ENCODE results near the gene PARP16. TPM values are rescaled to one million over a fixed set of nuclear protein-coding genes. Genes with fewer than 3 reads are reported as not detected.

PARP16 gene
- total RNA-seq, 1 experiment from 2014 or later = 4.7 TPM

DNA sequence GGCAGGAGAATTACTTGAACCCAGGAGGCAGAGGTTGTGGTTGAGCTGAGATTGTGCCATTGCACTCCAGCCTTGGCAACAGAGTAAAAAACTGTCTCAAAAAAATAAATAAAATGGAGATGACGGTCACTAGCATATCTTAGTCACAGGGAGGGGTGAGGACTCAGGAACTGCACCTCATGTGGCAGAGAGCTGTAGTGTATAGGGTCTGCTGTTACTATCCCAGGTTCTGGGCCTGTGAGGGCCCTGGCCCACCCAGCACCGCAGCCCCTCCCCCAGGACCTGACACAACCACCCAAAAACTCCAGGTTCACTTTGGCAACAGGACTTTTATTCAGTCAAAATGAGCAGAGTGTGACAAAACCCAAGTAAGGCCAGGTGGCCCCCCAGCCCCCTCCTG, 40.1 kb upstream of the PARP16 start (continued):
- TF ChIP-seq SMAD3 (CRISPR knock-in tag; IDR thresholded peaks at IDR 0.05; ENCODE audit: borderline replicate concordance) = no peak
- TF ChIP-seq, protein P1, sequence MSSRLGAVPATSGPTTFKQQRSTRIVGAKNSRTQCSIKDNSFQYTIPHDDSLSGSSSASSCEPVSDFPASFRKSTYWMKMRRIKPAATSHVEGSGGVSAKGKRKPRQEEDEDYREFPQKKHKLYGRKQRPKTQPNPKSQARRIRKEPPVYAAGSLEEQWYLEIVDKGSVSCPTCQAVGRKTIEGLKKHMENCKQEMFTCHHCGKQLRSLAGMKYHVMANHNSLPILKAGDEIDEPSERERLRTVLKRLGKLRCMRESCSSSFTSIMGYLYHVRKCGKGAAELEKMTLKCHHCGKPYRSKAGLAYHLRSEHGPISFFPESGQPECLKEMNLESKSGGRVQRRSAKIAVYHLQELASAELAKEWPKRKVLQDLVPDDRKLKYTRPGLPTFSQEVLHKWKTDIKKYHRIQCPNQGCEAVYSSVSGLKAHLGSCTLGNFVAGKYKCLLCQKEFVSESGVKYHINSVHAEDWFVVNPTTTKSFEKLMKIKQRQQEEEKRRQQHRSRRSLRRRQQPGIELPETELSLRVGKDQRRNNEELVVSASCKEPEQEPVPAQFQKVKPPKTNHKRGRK (CRISPR knock-in tag; IDR thresholded peaks at IDR 0.05; ENCODE audit: borderline replicate concordance) = no peak
- no peak for TF ChIP-seq HMGA2 (CRISPR knock-in tag; IDR thresholded peaks at IDR 0.05)
- no peak for TF ChIP-seq TEAD1 (CRISPR knock-in tag; IDR thresholded peaks at IDR 0.05)
- TF ChIP-seq ELF4 (CRISPR knock-in tag; IDR thresholded peaks at IDR 0.05; ENCODE audit: low read depth) = no peak
- TF ChIP-seq, protein P2, sequence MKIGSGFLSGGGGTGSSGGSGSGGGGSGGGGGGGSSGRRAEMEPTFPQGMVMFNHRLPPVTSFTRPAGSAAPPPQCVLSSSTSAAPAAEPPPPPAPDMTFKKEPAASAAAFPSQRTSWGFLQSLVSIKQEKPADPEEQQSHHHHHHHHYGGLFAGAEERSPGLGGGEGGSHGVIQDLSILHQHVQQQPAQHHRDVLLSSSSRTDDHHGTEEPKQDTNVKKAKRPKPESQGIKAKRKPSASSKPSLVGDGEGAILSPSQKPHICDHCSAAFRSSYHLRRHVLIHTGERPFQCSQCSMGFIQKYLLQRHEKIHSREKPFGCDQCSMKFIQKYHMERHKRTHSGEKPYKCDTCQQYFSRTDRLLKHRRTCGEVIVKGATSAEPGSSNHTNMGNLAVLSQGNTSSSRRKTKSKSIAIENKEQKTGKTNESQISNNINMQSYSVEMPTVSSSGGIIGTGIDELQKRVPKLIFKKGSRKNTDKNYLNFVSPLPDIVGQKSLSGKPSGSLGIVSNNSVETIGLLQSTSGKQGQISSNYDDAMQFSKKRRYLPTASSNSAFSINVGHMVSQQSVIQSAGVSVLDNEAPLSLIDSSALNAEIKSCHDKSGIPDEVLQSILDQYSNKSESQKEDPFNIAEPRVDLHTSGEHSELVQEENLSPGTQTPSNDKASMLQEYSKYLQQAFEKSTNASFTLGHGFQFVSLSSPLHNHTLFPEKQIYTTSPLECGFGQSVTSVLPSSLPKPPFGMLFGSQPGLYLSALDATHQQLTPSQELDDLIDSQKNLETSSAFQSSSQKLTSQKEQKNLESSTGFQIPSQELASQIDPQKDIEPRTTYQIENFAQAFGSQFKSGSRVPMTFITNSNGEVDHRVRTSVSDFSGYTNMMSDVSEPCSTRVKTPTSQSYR (CRISPR knock-in tag; IDR thresholded peaks at IDR 0.05) = no peak
- TF ChIP-seq MXD4 (CRISPR knock-in tag; IDR thresholded peaks at IDR 0.05; ENCODE audit: borderline replicate concordance) = no peak
- TF ChIP-seq JAZF1 (CRISPR knock-in tag; IDR thresholded peaks at IDR 0.05) = no peak
- TF ChIP-seq, protein P3, sequence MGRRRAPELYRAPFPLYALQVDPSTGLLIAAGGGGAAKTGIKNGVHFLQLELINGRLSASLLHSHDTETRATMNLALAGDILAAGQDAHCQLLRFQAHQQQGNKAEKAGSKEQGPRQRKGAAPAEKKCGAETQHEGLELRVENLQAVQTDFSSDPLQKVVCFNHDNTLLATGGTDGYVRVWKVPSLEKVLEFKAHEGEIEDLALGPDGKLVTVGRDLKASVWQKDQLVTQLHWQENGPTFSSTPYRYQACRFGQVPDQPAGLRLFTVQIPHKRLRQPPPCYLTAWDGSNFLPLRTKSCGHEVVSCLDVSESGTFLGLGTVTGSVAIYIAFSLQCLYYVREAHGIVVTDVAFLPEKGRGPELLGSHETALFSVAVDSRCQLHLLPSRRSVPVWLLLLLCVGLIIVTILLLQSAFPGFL (CRISPR knock-in tag; IDR thresholded peaks at IDR 0.05; ENCODE audit: borderline replicate concordance) = no peak

DNA sequence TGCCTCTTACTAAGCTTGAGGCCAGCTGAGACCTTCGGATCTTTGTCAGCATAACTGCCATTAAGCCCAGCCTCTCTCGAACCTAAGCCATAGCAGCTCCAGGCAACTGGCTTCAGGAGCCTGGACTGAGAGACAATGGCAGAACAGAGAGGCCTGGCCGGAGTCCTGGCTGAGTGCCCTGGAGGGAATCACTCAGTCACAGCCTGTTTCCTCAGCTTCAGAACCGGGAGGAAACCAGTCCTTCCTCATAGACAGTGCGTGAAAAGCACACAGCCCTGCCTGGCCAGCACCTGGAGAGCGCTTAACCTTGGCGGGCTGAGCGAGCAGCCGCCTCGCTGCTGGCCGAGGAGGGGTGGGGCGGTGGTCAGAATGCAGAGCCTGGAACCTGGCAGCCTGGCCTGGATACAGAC, 39.4 kb upstream of the PARP16 start:
- ChIA-PET CTCF (interaction anchor here (0.6 to 3.8 kb wide), 9 partner anchors 7 to 117 kb away, joined by 3 to 27 read pairs (median 4); no protein-coding TSS in a partner anchor), POLR2A (interaction anchor here (0.5 to 1.5 kb wide), 2 partner anchors 53 to 75 kb away, joined by 3 read pairs; no protein-coding TSS in a partner anchor)
- H3K27me3 Mint-ChIP-seq (ENCODE audit: low read depth) = no peaks in the 10 kb centered on the region; the same call in 1 of the 2 replicates
- peak overlapping the region; percentile 70 for H3K27ac Mint-ChIP-seq
- ATAC-seq = peak; percentile 55
- H3K9me3 Mint-ChIP-seq = no peaks in the 10 kb centered on the region
- peak; percentile 52 for DNase-seq (ENCODE audit: low spot score)
- H3K4me3 Mint-ChIP-seq = no peak overlapping the region
- peaks cover 19% of the 10 kb centered on the region for H3K36me3 Mint-ChIP-seq
- peaks cover 9% of the 10 kb centered on the region for H3K4me1 Mint-ChIP-seq
- TF ChIP-seq FOXP1 (CRISPR knock-in tag; IDR thresholded peaks at IDR 0.05; ENCODE audit: borderline replicate concordance) = no peak
- TF ChIP-seq, protein P4, sequence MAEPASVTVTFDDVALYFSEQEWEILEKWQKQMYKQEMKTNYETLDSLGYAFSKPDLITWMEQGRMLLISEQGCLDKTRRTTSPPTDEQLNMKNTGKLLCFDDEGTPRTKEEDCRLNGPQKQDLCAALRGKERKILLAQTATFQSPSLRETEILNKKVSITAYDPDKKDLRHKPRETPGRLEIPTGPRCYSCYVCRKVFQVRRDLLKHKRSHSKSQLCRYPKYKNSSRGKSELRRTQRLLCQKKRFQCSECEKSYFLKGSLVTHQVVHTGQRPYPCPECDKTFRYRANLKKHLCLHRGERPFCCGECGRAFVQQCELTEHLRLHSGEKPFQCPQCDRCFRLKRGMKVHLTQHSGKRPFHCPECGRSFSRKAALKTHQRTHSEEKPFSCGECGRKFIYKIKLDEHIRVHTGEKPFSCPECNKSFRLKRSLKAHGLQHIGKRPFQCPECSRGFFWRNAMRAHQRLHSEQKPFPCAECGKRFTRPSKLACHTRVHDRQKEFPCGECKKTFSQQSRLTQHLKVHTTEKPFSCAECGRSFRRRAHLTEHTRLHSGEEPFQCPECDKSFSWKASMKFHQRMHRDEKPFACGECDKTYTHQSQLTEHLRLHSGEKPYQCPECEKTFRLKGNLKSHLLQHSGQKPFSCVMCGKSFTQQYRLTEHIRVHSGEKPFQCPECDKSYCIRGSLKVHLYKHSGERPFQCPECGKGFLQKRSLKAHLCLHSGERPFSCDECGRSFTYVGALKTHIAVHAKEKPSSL (CRISPR knock-in tag; conservative IDR thresholded peaks at IDR 0.05) = no peak
- TF ChIP-seq CREM (CRISPR knock-in tag; IDR thresholded peaks at IDR 0.05) = no peak
- TF ChIP-seq, protein P5, sequence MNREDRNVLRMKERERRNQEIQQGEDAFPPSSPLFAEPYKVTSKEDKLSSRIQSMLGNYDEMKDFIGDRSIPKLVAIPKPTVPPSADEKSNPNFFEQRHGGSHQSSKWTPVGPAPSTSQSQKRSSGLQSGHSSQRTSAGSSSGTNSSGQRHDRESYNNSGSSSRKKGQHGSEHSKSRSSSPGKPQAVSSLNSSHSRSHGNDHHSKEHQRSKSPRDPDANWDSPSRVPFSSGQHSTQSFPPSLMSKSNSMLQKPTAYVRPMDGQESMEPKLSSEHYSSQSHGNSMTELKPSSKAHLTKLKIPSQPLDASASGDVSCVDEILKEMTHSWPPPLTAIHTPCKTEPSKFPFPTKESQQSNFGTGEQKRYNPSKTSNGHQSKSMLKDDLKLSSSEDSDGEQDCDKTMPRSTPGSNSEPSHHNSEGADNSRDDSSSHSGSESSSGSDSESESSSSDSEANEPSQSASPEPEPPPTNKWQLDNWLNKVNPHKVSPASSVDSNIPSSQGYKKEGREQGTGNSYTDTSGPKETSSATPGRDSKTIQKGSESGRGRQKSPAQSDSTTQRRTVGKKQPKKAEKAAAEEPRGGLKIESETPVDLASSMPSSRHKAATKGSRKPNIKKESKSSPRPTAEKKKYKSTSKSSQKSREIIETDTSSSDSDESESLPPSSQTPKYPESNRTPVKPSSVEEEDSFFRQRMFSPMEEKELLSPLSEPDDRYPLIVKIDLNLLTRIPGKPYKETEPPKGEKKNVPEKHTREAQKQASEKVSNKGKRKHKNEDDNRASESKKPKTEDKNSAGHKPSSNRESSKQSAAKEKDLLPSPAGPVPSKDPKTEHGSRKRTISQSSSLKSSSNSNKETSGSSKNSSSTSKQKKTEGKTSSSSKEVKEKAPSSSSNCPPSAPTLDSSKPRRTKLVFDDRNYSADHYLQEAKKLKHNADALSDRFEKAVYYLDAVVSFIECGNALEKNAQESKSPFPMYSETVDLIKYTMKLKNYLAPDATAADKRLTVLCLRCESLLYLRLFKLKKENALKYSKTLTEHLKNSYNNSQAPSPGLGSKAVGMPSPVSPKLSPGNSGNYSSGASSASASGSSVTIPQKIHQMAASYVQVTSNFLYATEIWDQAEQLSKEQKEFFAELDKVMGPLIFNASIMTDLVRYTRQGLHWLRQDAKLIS (CRISPR knock-in tag; IDR thresholded peaks at IDR 0.05; ENCODE audit: borderline replicate concordance) = no peak
- TF ChIP-seq, protein P2 (CRISPR knock-in tag; IDR thresholded peaks at IDR 0.05) = no peak
- no peak for TF ChIP-seq ZNF219 (CRISPR knock-in tag; IDR thresholded peaks at IDR 0.05; ENCODE audit: borderline replicate concordance)
- TF ChIP-seq, protein P6, sequence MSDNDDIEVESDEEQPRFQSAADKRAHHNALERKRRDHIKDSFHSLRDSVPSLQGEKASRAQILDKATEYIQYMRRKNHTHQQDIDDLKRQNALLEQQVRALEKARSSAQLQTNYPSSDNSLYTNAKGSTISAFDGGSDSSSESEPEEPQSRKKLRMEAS (CRISPR knock-in tag; IDR thresholded peaks at IDR 0.05) = no peak
- TF ChIP-seq, protein P7, sequence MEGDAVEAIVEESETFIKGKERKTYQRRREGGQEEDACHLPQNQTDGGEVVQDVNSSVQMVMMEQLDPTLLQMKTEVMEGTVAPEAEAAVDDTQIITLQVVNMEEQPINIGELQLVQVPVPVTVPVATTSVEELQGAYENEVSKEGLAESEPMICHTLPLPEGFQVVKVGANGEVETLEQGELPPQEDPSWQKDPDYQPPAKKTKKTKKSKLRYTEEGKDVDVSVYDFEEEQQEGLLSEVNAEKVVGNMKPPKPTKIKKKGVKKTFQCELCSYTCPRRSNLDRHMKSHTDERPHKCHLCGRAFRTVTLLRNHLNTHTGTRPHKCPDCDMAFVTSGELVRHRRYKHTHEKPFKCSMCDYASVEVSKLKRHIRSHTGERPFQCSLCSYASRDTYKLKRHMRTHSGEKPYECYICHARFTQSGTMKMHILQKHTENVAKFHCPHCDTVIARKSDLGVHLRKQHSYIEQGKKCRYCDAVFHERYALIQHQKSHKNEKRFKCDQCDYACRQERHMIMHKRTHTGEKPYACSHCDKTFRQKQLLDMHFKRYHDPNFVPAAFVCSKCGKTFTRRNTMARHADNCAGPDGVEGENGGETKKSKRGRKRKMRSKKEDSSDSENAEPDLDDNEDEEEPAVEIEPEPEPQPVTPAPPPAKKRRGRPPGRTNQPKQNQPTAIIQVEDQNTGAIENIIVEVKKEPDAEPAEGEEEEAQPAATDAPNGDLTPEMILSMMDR (IDR thresholded peaks at IDR 0.05) = no peak
- no peak for TF ChIP-seq NR1H2 (CRISPR knock-in tag; IDR thresholded peaks at IDR 0.05)
- TF ChIP-seq SMAD3 (CRISPR knock-in tag; IDR thresholded peaks at IDR 0.05; ENCODE audit: borderline replicate concordance) = no peak
